Measurements from ENCODE around the gene TGFBR3L.

Gene TGFBR3L

GRCh38 chr19:7868671-7869452, 45.8 kb upstream of the TGFBR3L start (continued):
- TF ChIP-seq ZBTB26 (tag by site-specific recombination; optimal IDR thresholded peaks at IDR 0.05): peak; percentile 42
- peak; percentile 73 for TF ChIP-seq ZNF600 (tag by site-specific recombination; IDR thresholded peaks at IDR 0.05)
- peak; percentile 72; the same call in 1 of the 2 replicates for TF ChIP-seq CTCF (tag by site-specific recombination; IDR thresholded peaks at IDR 0.05)
- no peak for TF ChIP-seq HOXC10 (CRISPR knock-in tag; IDR thresholded peaks at IDR 0.05)
- peak; percentile 84 for TF ChIP-seq KLF1 (tag by site-specific recombination; IDR thresholded peaks at IDR 0.05)
- no peak for TF ChIP-seq ZNF560 (tag by site-specific recombination; IDR thresholded peaks at IDR 0.05; ENCODE audit: borderline replicate concordance)
- TF ChIP-seq OSR2 (tag by site-specific recombination; IDR thresholded peaks at IDR 0.05): peak; percentile 90
- TF ChIP-seq GLI2 (tag by site-specific recombination; IDR thresholded peaks at IDR 0.05; ENCODE audit: borderline replicate concordance, low read depth): no peak
- TF ChIP-seq SP7 (tag by site-specific recombination; IDR thresholded peaks at IDR 0.05): peak; percentile 65
- peak; percentile 47 for TF ChIP-seq ZBTB8A (tag by site-specific recombination; IDR thresholded peaks at IDR 0.05)
- 0 out of 2 replicates have a peak, but pooled peaks have one; percentile 60 for TF ChIP-seq ZNF785 (tag by site-specific recombination; IDR thresholded peaks at IDR 0.05)
- TF ChIP-seq ZNF792 (tag by site-specific recombination; IDR thresholded peaks at IDR 0.05): 0 out of 2 replicates have a peak, but pooled peaks have one; percentile 54
- TF ChIP-seq PATZ1 (tag by site-specific recombination; IDR thresholded peaks at IDR 0.05): peak; percentile 81
- peak; percentile 86 for TF ChIP-seq PRDM10 (tag by site-specific recombination; IDR thresholded peaks at IDR 0.05)
- no peak for TF ChIP-seq ZNF416 (tag by site-specific recombination; IDR thresholded peaks at IDR 0.05)
- peak; percentile 13; the same call in 1 of the 2 replicates for TF ChIP-seq TRIM28 (IDR thresholded peaks at IDR 0.05; ENCODE audit: borderline replicate concordance, low read length)
- TF ChIP-seq ZNF423 (tag by site-specific recombination; IDR thresholded peaks at IDR 0.05): peak; percentile 88
- TF ChIP-seq ZNF394 (tag by site-specific recombination; IDR thresholded peaks at IDR 0.05; ENCODE audit: borderline replicate concordance): peak; percentile 71; the same call in 1 of the 2 replicates
- TF ChIP-seq ZNF202 (tag by site-specific recombination; IDR thresholded peaks at IDR 0.05; ENCODE audit: borderline replicate concordance): no peak
- TF ChIP-seq SCRT2 (tag by site-specific recombination; IDR thresholded peaks at IDR 0.05): peak; percentile 41; the same call in 1 of the 2 replicates
- TF ChIP-seq PBX3 (CRISPR knock-in tag; IDR thresholded peaks at IDR 0.05): peak; percentile 95
- TF ChIP-seq ZNF664 (tag by site-specific recombination; IDR thresholded peaks at IDR 0.05): no peak
